Measurements from ENCODE around the gene PLD6. TPM values are rescaled to one million over a fixed set of nuclear protein-coding genes. Genes with fewer than 3 reads are reported as not detected.

Gene PLD6
- total and polyA plus RNA-seq, 8 donors = 3.4 to 5.9 (median 4.6) TPM

- no peak overlapping the region for H3K4me3 ChIP-seq
- intact Hi-C loops (cut with DNase I) = no loop called here
- no peaks in the 10 kb centered on the region for H3K9me3 ChIP-seq
- DNase-seq = no peak
- H3K27ac ChIP-seq = no peak overlapping the region
- H3K4me1 ChIP-seq = no peaks in the 10 kb centered on the region
- TF ChIP-seq CTCF (IDR thresholded peaks at IDR 0.05) = no peak
- H3K36me3 ChIP-seq = peaks cover 0 to 66% of the 10 kb centered on the region in 2 donors
- no peak for ATAC-seq
- no peaks in the 10 kb centered on the region for H3K27me3 ChIP-seq
Measured at GRCh38 chr17:17246879-17247278, 40.7 kb upstream of the PLD6 start.

GRCh38 chr17:17243163-17243562 is 37.0 kb upstream of the PLD6 start:
- no peak for DNase-seq
- H3K36me3 ChIP-seq = peaks cover 0 to 29% of the 10 kb centered on the region in 2 donors
- no peak for TF ChIP-seq CTCF (IDR thresholded peaks at IDR 0.05)
- no peaks in the 10 kb centered on the region for H3K9me3 ChIP-seq
- intact Hi-C loops (cut with DNase I) = no loop called here
- no peaks in the 10 kb centered on the region for H3K27me3 ChIP-seq
- no peak overlapping the region for H3K4me3 ChIP-seq
- peaks cover 0 to 5% of the 10 kb centered on the region in 2 donors for H3K4me1 ChIP-seq
- ATAC-seq = no peak
- H3K27ac ChIP-seq = no peak overlapping the region

- no peak overlapping the region for H3K4me3 ChIP-seq
- H3K4me1 ChIP-seq = peaks cover 0 to 9% of the 10 kb centered on the region in 2 donors
- DNase-seq = no peak
- intact Hi-C loops (cut with DNase I) = no loop called here
- no peaks in the 10 kb centered on the region for H3K27me3 ChIP-seq
- H3K36me3 ChIP-seq = peaks cover 0 to 20% of the 10 kb centered on the region in 2 donors
- H3K9me3 ChIP-seq = no peaks in the 10 kb centered on the region
- no peak overlapping the region for H3K27ac ChIP-seq
- ATAC-seq = no peak
- TF ChIP-seq CTCF (IDR thresholded peaks at IDR 0.05) = no peak
Measured at GRCh38 chr17:17242246-17242645, 36.1 kb upstream of the PLD6 start.

- Histone ChIP-seq H3K36me3 (peaks cover 0 to 14% of the 10 kb centered on the region in 2 donors), H3K4me3 (no peak overlapping the region), H3K27me3 (no peaks in the 10 kb centered on the region), H3K9me3 (no peaks in the 10 kb centered on the region), H3K27ac (no peak overlapping the region), H3K4me1 (peaks cover 0 to 9% of the 10 kb centered on the region in 2 donors)
- TF ChIP-seq CTCF (IDR thresholded peaks at IDR 0.05) = no peak
- no peak for ATAC-seq
- intact Hi-C loops (cut with DNase I) = no loop called here
- DNase-seq = no peak
Measured at GRCh38 chr17:17241656-17242055, 35.5 kb upstream of the PLD6 start.

- no peak overlapping the region for H3K27ac ChIP-seq
- no peaks in the 10 kb centered on the region for H3K36me3 ChIP-seq
- no peak overlapping the region for H3K4me3 ChIP-seq
- no peak for TF ChIP-seq CTCF (IDR thresholded peaks at IDR 0.05)
- ATAC-seq = no peak
- H3K4me1 ChIP-seq = peaks cover 9 to 23% of the 10 kb centered on the region in 2 donors
- intact Hi-C loops (cut with DNase I) = no loop called here
- DNase-seq = no peak
- no peaks in the 10 kb centered on the region for H3K27me3 ChIP-seq
- H3K9me3 ChIP-seq = no peaks in the 10 kb centered on the region
Measured at GRCh38 chr17:17239832-17240231, 33.7 kb upstream of the PLD6 start.
